HG02970 (cell line): Measurements from ENCODE around the gene KRT27.
"Not testable (repeated sequence)": the region's sequence is repeated elsewhere in the genome, so short reads cannot be mapped to it uniquely, and the experiment has no call there.

Experiments
- ATAC-seq: cut with Tn5 transposase; IDR thresholded peaks from one replicate; pipeline ENCODE4 v1.9.1; 2021; ENCODE audit warnings: mild to moderate bottlenecking, moderate library complexity, moderate number of reproducible peaks; ENCODE audit not compliant: unreplicated experiment, low FRiP score

KRT27 gene

GRCh38 chr17:40782450-40782849 lies at the start of gene KRT27:
Gene KRT27 (minus strand): TSS chr17:40782550. CDS start chr17:40782493, 57 bp downstream.
- ATAC-seq = no peak

GRCh38 chr17:40830085-40830776 lies 47.9 kb upstream of the KRT27 start:
- no peak for ATAC-seq

- ATAC-seq = no peak
These were observed 46.2 kb upstream of the KRT27 start for GRCh38 chr17:40828454-40829044.

GRCh38 chr17:40827746-40828453 lies 45.5 kb upstream of the KRT27 start:
- no peak for ATAC-seq

- no peak for ATAC-seq
These were observed 43.2 kb upstream of the KRT27 start for GRCh38 chr17:40825599-40825998.

GRCh38 chr17:40824015-40824832 lies 41.9 kb upstream of the KRT27 start:
- ATAC-seq = no peak

GRCh38 chr17:40822132-40822812 lies 39.9 kb upstream of the KRT27 start, which contains the start of gene KRT10:
Gene KRT10 (minus strand): TSS chr17:40822614. CDS start chr17:40822585, 29 bp downstream.
- ATAC-seq = no peak

- no peak for ATAC-seq
These were observed 39.2 kb upstream of the KRT27 start for GRCh38 chr17:40821536-40821935.

GRCh38 chr17:40820228-40820838 lies 38.0 kb upstream of the KRT27 start:
- no peak for ATAC-seq

- no peak for ATAC-seq
These were observed 37.3 kb upstream of the KRT27 start for GRCh38 chr17:40819528-40820125.

- peak; percentile 67 for ATAC-seq
These were observed 36.6 kb upstream of the KRT27 start for GRCh38 chr17:40818733-40819527.

GRCh38 chr17:40818343-40818732 lies 36.0 kb upstream of the KRT27 start:
- peak; percentile 16 for ATAC-seq

- ATAC-seq = no peak
These were observed 34.8 kb upstream of the KRT27 start for GRCh38 chr17:40817103-40817682.

- ATAC-seq = no peak
These were observed 34.2 kb upstream of the KRT27 start for GRCh38 chr17:40816569-40816968.

- no peak for ATAC-seq
These were observed 33.0 kb upstream of the KRT27 start for GRCh38 chr17:40815381-40815780.

GRCh38 chr17:40814657-40815056 lies 32.3 kb upstream of the KRT27 start:
- ATAC-seq = not testable (repeated sequence)

- no peak for ATAC-seq
These were observed 31.5 kb upstream of the KRT27 start for GRCh38 chr17:40813804-40814203.

- no peak for ATAC-seq
These were observed 30.3 kb upstream of the KRT27 start for GRCh38 chr17:40812639-40813038.
